ENCODE results near the gene RGS6.

The RGS6 gene

DNA sequence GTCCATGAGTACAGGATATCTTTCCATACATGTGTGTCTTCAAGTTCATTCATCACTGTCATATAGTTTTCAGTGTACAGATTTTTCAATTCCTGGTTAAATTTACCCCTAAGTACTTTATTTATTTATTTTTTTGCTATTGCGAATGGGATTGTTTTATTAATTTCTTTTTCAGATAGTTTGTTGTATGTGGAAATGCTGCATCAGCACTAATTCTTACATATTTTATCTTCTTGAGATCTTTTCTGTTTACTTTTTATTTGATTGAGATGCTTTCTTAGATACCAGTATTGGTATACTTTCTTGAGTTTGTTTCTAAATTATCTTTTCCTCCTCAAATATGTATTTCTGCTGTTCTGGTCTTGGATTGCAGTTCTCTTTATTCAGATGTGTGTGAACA lies 148.9 kb downstream of the RGS6 start:
- no peak for DNase-seq (ENCODE audit: low read depth in 2 of 2)

DNA sequence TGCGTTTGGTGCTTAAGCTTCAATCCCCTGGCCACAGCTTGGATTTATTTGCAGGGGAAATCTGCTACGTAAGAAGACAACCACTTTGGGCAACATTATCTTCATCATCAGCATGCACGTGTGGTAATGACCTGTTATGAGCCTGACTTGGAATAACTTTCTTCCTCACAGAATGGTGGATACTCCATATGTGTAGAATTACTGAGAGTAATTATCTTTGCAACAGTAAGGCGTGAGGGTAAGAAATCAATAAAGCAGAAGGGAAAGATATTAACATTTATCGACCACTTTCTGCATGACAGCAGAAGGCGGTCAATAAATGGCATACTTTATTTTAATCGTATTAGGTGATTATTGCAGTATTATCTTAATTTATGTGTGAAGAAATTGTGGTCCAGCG lies 152.7 kb downstream of the RGS6 start:
- no peak for DNase-seq (ENCODE audit: low read depth in 2 of 2)

DNA sequence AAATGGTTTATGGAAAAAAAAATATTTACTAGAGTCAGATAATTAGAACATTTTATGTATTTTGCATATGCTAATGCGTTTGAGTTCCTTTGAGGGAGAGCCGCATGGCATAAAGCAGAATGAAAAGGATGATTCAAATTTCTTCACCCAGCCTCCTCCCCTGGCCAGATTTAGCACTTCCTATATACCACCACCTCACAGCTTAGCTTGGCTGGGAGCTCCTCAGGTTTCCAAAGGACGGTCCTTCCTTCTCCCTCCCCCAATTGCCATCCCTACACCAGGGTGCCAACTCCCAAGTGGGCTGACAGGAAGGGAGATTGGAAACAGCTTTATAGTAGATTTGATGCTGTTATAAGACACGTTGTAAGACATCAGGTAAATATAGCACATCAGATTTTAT lies 157.4 kb downstream of the RGS6 start:
- DNase-seq (ENCODE audit: low read depth in 2 of 2): no peak

DNA sequence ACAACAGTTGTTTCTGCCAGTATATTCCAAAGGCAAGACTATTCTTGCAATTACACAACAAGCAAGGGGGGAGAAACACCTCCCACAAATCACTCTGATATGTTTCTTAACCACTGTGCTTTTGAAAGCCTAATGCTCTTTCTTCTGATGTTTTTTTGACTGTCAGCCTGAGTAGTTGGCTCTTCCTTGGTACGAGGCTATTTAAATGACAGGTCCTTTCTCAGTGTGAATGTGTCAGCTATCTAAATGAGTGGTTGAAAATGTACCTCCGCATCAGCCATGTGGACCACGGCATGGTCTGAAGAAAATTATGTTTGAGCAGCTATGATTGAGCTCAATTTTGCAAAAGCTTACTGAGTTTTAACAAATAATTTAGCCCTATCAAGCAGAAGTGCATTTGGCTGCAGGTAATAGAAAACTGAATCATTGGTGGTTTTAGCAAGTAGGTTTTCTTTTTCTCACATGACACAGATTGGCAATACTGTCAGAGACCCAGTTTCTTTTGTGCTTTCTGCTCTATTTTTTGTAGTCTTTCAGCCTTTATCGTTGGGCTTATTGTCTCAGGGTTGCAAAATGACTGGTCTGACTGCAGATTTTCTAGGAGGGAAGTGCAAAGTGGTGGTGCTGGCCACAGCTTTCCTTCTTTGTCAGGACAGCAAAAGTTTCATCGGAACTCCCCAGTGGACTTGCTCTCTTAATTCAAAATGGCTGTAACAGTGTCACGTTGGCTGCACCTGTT lies 162.8 kb downstream of the RGS6 start:
- DNase-seq (ENCODE audit: low read depth in 2 of 2): no peak

DNA sequence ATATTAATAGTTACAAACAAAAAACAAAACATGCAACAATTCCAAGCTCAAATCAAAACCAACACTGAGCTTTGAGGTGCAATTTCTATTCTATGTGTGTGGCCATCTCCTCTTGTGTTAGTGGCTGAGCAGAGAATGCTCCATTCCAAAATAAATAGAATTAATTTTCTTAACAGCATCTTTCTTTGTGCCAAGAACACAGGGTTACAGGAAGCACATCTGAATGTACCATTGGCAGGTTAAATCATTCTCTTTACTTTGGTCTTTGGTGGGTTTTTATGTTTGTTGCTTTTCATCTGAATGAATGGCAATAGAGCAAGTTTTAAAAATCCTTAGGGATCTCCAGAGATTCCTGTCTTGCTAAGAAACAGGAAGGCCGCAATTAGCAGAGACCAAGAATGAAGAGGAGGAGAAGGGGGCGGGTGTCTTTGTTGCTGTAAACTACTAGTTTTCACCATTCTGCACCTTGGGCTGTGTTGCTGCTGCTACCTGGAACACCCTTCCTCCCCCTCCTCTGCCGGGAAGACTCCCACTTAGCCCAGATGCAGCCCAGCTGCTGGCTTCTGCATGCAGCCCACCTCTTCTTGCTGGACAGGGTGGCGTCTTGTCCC lies 165.0 kb downstream of the RGS6 start:
- no peak for DNase-seq (ENCODE audit: low read depth in 2 of 2)

DNA sequence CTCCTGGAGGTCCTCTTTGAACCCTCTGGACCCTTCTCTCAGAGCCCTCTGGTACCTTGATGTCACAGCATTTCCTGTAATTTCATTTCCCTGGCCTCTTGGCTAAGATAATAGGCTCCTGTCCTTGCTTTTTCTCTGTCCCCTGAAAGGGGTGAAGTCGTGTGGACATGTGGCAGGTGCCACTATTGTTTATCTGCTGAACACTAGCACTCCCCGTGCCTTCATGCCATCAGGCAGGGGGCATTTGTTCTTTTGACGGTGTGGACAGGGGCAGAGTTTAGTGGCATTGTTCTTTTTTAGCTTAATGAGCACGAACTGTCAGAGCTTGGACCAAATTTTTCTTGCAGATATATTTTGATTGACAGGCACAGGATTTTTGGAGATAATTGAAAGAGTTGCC lies 166.0 kb downstream of the RGS6 start:
- DNase-seq (ENCODE audit: low read depth in 2 of 2): no peak

DNA sequence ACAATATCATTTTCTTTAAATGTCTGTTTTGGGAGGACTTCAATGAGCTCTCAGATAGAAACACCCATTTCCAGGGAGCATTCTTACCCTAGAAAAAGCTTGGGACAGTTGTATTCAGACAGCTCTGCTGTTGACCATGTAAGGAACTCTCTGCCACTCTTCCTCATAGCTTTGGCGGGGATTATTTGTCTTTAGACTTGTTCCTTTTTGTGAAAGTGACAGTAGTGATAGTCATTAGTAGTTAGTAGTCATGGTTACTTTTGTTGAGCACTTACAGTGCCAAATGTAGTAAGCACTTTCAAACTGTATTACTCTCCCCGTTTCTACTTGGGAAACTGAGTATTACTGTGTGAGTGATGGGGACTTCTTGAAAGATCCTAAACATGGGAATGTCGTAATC lies 167.3 kb downstream of the RGS6 start:
- no peak for DNase-seq (ENCODE audit: low read depth in 2 of 2)

DNA sequence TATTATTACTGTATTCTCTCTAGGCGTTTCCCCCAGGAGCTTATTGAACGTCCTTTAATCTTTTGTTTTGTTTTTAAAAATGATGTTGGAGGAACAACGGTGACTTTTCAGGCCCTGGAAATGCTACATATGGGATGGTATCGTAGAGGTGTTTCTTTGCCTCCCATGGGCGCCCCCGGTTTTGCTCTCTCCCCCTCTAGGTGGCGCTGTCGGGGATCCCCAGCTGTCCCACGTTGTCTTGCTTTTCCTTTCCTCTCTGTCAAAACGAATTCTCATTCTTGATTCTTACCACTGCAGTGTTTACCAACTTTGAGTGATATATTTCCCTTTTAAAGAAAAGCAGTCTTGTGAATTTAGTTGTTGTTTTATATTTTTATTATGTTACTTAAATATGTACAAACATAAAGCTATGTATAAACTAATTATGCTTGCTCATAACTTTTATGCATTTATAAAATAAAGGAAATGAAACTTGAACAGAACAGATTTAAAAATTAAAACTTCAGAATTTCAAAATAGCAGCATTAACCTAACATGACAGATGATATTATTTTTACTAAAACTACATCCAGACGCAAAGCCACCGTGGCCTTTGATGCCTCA lies 171.9 kb downstream of the RGS6 start:
- DNase-seq (ENCODE audit: low read depth in 2 of 2): peak; percentile 3 to 29

DNA sequence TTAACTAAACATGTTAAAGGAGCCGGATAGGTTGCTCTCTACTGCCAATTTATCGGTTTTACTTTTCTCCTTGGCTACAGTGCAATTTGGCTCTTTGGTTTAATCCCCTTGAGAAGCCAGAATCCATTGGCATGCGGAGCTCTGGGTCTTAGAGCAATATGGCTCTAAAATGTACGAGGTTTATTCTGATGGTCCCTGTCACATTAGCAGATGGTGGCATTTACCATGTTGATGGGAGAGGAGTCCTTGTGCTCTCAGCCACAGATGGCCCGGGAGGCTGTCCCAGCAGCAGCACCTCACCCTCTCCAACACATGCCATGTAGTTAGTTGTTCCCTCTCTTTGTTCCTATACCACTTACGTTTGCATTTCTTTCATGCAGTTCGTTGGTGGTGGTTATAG lies 179.7 kb downstream of the RGS6 start:
- DNase-seq (ENCODE audit: low read depth in 2 of 2): no peak

DNA sequence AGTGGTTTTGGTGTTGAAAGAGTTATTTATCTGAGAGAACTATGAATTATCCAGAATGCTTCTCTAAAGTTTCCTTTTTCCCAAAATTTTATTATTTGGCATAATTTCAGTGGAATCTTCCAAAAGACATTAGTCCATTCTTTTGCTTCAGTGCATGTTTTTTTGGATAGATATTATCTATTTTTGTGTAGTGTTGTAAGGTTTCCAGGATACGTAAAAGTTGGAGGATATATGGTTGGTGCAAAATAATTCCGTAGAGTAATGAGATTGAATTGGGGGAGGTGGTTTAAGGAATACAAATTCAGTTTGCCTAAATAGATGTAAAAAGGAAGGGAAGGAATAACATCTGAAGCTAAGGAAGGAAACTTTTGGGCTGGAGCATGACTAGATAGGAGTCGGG lies 186.6 kb downstream of the RGS6 start:
- no peak for DNase-seq (ENCODE audit: low read depth in 2 of 2)

DNA sequence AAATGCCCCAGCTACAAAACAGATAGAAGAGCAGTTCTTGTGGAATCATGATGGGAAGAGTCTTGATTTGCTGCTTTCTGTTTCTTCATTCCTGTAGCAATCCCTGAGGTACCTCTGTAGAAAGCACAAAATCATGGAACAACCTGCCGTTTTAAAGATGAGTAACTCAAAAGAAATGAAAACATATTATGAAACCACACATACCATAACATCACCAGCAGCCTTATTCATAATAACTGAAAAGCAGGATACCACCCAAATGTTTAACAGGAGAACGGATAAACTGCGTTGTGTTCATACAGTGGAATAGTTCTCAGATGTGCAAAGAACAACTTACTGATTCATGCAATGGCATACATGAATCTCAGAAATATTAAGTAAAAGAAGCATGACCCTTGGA lies 188.1 kb downstream of the RGS6 start:
- no peak for DNase-seq (ENCODE audit: low read depth in 2 of 2)

DNA sequence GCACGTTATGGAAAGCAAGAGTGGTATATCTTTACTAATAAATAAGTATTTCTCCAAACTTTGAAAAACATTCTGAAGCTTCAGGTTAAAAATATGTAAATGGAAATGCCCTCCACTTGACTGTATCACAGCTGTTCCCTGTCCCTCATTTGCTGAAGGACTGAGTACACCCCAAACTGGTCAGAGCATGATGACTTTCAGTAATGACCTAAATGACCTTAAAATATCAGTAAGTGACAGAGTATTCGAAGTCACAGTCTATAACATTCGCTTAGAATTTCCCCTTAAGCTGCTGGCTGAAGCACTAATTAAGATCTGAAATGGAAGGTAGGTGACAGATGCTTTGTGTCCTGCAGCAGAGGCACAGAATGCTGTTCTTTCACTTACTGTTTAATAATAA lies 191.5 kb downstream of the RGS6 start:
- DNase-seq (ENCODE audit: low read depth in 2 of 2): no peak

DNA sequence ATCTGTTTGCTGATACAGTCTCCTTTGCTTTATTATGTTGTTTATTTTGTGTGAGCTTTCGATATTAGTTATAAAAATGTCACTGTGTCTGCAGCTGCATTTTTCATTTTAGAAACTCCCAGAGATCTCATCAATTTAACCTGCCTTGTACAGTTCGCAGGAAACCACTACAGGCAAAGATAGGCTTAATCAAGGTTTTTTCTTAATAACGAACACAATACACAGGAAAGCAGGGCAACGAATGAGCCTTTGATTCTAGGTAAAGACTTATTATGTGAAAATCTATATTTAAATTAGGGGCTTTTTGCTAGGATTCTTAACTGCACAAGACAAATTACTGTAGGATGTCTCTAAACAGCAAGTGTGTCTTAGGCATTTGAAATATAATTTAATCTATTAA lies 191.9 kb downstream of the RGS6 start:
- DNase-seq (ENCODE audit: low read depth in 2 of 2): no peak

DNA sequence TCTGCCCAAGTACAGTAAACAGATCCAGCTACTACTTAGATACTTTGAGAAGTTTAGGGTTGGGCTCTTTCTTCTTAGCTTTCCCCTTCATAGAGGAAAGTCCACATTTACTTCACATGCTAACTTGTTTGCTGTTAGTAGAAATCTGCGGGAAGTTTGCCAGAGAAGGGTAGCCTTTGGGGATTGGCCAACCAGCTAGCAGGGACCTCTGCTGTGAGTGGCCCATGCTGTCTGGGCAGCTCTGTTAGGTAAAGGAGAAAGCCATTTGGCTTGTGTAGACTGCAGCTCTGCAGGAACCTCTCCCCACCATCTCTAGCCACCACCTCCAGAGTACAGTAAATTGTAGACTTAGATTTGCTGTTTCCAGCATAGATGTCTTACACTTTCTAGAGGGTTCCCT lies 193.9 kb downstream of the RGS6 start:
- DNase-seq (ENCODE audit: low read depth in 2 of 2): no peak

DNA sequence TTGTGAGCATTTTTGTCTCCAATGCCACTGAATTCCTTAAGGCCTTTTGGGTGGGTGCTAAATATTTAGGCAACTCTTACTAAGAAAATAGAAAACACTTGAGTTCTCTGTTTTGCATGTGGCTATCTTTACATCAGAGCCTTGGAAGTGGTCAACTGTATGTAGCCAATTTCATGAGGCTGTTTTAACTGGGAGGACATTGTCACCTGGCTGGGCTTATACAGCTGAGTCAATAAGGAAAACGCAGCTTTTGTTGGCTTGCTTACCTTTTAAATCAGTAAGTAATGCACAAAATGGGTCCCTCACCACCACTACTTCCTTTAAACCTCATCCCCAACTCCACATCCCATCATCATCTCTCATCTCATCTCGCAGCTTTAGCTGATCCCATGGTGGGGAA lies 194.3 kb downstream of the RGS6 start:
- DNase-seq (ENCODE audit: low read depth in 2 of 2): no peak

DNA sequence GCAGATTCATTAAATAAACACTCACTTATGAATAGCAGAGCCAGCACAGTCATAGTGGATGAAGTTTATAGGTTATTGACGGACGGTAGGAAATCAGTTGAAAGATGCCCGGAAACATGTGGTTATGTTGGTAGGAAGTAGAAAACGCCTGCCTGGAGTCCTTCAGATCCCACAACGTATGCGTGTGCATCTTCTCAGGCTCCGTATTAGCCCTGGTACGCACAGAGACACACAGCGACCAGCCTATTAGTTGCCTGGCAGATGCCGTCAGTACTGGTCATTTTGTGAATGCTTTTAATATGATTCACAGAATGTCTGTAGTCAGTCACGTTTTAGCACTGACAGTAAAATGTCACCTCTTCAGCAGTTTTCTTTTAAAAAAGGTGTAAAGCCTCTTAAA lies 196.4 kb downstream of the RGS6 start:
- DNase-seq (ENCODE audit: low read depth in 2 of 2): no peak

DNA sequence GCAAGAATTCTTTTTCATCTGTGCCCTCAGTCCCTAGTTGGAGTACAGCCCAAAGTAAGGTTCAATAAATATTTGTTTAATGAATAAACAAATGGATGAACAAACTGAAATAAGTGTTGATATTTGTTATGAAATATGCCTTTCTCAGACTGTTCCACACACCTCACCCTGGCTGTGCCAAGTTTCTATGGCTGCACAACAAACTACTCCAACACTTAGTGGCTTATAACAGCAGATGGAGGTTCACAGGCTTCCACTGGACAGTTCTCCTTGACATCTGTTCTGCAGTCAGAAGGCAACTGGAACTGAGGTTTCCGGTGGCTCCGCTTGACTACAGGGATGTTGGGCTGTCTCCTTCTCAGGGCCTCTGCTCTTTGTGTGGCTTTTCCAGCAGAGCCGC lies 197.1 kb downstream of the RGS6 start:
- no peak for DNase-seq (ENCODE audit: low read depth in 2 of 2)

DNA sequence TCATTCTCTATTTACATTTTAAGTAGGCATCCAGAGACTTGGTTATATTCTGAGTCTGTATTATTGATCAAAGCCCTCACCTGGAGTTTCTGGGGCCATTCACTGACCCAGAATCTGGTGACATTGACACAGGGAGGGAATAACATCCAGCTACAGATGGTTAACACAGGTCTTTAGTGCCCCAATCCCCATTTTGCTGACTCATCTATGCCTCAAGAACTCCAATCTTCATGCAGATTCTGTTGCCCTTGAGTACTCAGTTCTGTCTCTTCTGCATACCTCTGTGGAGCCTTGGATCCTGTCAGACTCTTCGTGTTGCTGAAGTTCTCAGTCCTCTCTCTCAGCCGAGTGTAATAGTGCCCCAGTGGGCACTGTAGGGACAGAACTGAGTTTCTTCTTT lies 208.9 kb downstream of the RGS6 start:
- DNase-seq (ENCODE audit: low read depth in 2 of 2): no peak

DNA sequence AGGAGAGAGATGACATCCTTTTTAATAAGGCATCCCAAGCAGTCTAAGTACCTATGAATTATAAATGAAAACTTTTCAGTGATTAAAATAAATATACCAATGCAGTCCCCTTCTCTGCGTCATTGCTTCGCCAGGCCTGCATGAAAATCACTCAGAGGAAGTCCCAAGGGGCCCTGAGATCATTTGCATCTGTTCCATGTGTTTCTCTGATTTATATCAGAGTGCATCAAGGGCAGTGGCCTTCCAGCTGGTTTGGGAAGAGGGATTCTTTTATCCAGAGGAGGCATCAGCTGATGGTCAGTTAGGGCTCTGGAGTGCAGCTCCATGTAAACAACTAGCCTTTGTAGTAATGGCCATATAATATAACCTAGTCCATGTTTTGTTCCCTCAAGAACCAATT lies 210.1 kb downstream of the RGS6 start:
- DNase-seq (ENCODE audit: low read depth in 2 of 2): no peak

DNA sequence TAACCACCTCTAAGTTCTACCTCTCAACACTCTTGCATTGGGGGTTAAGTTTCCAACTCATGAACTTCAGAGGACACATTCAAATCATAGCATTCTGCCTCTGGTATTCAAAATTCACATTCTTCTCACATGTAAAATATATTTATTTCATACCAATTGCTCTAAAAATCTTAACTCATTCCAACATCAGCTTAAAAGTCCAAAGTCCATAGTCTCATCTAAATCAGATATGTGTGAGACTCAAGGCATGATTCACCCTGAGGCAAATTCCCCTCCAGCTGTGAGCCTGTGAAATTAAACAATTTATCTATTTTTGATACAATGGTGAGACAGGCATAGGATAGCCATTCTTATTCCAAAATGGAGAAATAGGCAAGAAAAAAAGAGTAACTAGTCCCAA lies 214.0 kb downstream of the RGS6 start:
- no peak for DNase-seq (ENCODE audit: low read depth in 2 of 2)

DNA sequence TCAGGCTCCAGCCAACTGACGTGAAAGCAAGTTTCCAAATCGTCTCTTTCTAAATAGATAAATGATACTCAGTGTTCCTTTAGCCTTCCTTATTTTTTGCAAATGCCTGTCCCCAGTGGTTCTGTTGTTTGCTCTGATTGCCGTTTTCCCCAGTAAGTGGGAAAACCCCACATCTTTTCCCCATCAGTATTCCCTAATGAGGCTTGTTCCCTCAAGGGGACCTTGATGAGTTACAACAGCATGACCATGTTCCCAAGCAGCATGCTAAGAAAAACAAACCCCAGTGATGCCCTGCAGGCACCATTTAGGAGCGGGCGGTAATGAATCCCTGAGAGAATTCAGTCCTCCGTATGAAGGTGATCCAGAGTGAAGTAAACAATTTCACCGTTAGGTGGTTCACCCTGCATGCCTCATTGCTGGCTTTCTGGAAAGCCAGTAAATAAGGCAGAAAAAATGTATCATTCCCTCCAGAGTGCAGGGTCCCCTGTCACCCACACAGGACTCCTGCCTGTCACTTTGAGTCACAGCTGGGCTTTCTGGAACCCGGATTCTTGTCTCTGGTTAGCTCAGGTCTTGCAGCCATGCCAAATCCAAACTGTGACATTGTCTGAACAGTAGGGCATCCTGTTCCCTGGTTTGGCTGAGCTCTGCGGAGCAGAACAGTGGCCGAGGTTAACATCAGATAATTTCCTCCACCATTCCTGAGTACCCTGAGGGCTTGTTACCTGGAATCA lies 222.6 kb downstream of the RGS6 start:
- DNase-seq (ENCODE audit: low read depth in 2 of 2): no peak

DNA sequence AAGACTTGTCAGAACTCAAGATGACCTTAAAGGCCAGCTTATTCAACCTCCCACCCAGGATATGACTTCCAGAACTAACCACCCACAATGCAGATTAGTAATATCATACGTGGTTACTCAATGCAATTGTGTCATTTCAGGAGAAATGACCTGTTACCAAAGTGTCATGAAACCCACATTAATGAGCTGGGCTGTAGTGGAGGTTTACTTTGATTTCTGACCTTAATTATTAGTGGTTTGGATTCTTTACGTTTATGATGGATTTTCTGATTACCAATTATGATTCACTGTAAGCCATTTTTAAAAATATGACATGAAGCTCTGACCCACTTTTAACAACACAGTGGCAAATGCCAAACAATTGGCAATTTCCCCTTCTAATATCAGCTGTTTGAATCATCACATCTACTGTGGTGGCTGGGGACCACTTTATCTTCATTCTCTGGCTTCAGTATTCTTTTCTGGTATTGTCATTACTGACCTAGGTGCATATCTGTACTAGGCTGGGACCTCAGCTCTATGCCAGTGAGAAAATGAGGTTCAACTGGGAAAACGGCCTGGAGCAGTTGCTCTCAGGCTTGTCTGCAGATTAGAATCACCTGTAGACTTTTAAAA lies 223.3 kb downstream of the RGS6 start:
- no peak for DNase-seq (ENCODE audit: low read depth in 2 of 2)
